GM12891 (cell line): ENCODE measurements around the gene MAMDC2.

Source experiments
- PAX5 ChIP-seq: IDR thresholded peaks from 2 replicates; pipeline ENCODE4 v1.6.1; 2011; ENCODE audit warnings: low read length, moderate library complexity, mild to moderate bottlenecking; ENCODE audit not compliant: insufficient read depth, severe bottlenecking
- POLR2A ChIP-seq: IDR thresholded peaks from 2 replicates; pipeline ENCODE4 v1.6.1; 2011; ENCODE audit warnings: low read depth, low read length, control low read depth
- POLR2AphosphoS5 ChIP-seq: IDR thresholded peaks from 2 replicates; pipeline ENCODE4 v1.6.1; 2011; ENCODE audit warnings: low read depth, low read length, control low read depth
- SPI1 ChIP-seq: IDR thresholded peaks from 2 replicates; pipeline ENCODE4 v1.6.1; 2011; ENCODE audit warnings: low read depth, low read length, control low read depth
- TAF1 ChIP-seq: IDR thresholded peaks from 2 replicates; pipeline ENCODE4 v1.6.1; 2011; ENCODE audit warnings: low read depth, low read length, control low read depth

DNA sequence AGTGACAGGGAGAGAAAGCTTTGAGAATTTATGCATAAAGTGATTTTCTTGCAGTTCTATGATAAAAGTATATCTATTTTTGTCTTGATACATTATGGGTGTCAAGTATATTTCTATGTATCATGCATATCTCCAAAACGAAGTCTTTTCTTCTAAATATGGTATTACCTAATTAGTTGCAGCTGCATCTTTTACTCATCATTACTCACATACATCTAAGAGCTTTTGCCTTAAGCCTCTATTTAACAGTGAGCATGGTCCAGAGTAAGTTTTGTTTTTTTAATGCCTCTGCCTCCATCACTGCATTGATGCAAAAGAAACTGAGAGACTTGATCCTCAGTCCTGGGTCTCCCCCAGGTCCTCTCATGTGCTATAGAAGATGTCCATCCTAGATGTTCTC, 175.1 kb downstream of the MAMDC2 start:
- TF ChIP-seq TAF1 (no peak), POLR2A (no peak), POLR2AphosphoS5 (no peak), SPI1 (no peak), PAX5 (no peak)
